SU-DHL-6 (cell line): Measurements from ENCODE around the gene CAB39.

ENCODE experiments used
- CTCF ChIP-seq: fragments of 200-600 bp; sonication (generic); IDR thresholded peaks from one replicate; pipeline ENCODE4 v1.5.1; 2017; ENCODE audit warnings: antibody characterized with exemption, mild to moderate bottlenecking, low read length, moderate library complexity; ENCODE audit not compliant: insufficient read depth, poor library complexity, severe bottlenecking
- EZH2phosphoT487 ChIP-seq: fragments of 200-600 bp; sonication (generic), shearing (Covaris generic); conservative IDR thresholded peaks from 2 replicates; pipeline ENCODE4 v1.6.1; 2018; ENCODE audit warnings: mild to moderate bottlenecking, antibody characterized with exemption, low read length, moderate library complexity, mixed read lengths

DNA sequence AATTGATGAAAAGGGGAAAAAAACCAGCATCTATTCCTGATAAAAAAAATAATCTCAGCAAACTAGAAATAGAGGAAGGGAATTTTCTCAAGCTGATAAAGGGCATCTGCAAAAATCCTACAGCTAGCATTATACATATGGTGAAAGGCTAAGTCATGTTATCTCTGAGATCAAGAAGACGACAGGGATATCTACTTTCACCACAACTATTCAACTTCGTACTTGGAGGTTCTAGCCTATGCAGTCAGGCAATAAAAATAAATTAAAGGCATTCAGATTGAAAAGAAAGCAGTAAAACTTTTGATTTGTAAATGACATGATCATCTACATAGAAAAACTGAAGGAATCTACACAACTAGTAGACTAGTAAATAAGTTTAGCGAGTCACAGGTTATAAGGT lies 58.2 kb downstream of the CAB39 start:
- TF ChIP-seq CTCF (no peak), EZH2phosphoT487 (no peak)
